Brain microvascular endothelial cell (primary cell): Measurements from ENCODE around the gene MCUR1.

Experiments
- DNase-seq: peaks from one replicate; pipeline ENCODE4 v3.0.0-alpha.2; 2020
- H3K27ac ChIP-seq: fragments of 250-450 bp; sonication (Bioruptor Pico); 2 replicates; pipeline ENCODE4 v1.5.1; 2020; ENCODE audit warnings: mild to moderate bottlenecking, moderate library complexity
- H3K27me3 ChIP-seq: fragments of 250-450 bp; sonication (Bioruptor Pico); replicated peaks from 2 replicates; pipeline ENCODE4 v1.5.1; 2020; ENCODE audit warnings: mild to moderate bottlenecking
- H3K36me3 ChIP-seq: fragments of 250-450 bp; sonication (Bioruptor Pico); replicated peaks from 2 replicates; pipeline ENCODE4 v1.5.1; 2020; ENCODE audit warnings: mild to moderate bottlenecking
- H3K4me3 ChIP-seq: 2 replicates; pipeline ENCODE4 v1.5.1; 2011; ENCODE audit warnings: low read depth, mild to moderate bottlenecking, control low read depth, low read length, moderate library complexity
- in situ Hi-C: cut with HindIII; loops from 2 replicates; pipeline ENCODE4 v1.10.0; 2017; ENCODE audit warnings: low sequenced_read_pairs, low pct_ligation_motif_present
- TF ChIP-seq, protein P1 (sequence below): IDR thresholded peaks from 2 replicates; pipeline ENCODE4 v1.5.1; 2011; ENCODE audit warnings: low read depth, mild to moderate bottlenecking, moderate library complexity, low read length, control low read depth, inconsistent platforms; ENCODE audit errors: missing control alignments

Gene MCUR1

DNA sequence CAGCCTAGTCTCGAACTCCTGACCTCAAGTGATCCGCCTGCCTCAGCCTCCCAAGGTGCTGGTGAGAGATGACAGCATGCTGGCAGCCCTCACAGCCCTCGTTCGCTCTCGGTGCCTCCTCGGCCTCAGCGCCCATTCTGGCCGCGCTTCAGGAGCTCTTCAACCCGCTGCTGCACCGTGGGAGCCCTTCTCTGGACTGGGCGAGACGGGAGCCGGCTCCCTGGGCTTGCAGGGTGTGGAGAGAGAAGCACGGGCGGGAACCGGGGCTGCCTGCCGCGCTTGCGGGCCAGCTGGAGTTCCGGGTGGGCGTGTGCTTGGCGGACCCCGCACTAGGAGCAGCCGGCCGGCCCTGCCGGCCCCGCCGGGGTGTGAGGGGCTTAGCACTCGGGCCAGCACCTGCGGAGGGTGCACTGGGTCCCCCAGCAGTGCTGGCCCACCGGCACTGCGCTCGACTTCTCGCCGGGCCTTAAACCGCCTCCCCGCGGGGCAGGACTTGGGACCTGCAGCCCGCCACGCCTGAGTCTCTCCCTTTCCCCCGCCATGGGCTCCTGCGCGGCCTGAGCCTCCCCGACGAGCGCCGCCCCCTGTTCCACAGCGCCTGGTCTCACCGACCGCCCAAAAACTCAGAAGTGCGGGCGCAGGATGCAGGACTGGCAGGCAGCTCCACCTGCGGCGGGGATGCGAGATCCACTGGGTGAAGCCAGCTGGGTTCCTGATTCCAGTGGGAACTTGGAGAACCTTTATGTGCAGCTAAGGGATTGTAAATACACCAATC, 71.2 kb downstream of the MCUR1 start:
- TF ChIP-seq, protein P1, sequence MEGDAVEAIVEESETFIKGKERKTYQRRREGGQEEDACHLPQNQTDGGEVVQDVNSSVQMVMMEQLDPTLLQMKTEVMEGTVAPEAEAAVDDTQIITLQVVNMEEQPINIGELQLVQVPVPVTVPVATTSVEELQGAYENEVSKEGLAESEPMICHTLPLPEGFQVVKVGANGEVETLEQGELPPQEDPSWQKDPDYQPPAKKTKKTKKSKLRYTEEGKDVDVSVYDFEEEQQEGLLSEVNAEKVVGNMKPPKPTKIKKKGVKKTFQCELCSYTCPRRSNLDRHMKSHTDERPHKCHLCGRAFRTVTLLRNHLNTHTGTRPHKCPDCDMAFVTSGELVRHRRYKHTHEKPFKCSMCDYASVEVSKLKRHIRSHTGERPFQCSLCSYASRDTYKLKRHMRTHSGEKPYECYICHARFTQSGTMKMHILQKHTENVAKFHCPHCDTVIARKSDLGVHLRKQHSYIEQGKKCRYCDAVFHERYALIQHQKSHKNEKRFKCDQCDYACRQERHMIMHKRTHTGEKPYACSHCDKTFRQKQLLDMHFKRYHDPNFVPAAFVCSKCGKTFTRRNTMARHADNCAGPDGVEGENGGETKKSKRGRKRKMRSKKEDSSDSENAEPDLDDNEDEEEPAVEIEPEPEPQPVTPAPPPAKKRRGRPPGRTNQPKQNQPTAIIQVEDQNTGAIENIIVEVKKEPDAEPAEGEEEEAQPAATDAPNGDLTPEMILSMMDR = no peak
- DNase-seq = no peak
- Histone ChIP-seq H3K27ac (no peak overlapping the region), H3K4me3 (peak overlapping the region; percentile 3), H3K36me3 (no peaks in the 10 kb centered on the region), H3K27me3 (no peaks in the 10 kb centered on the region)
- in situ Hi-C loops = no loop called here

DNA sequence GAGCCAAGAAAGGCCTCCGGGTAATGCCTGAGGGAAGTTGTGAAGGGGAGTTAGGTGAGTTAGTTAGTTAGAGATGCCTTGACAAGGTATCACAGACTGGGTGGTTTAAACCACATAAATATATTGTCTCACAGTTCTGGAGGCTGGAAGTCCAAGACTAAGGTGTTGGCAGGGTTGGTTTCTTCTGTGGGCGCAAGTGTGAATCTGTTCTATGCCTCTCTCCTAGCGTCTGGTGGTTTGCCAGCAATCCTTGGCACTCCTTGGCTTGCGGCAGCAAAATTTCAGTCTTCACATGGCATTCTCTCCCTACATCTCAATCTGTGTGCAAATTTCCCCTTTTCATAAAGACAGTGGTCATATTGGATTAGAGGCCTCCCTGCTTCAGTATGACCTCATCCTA, 73.0 kb downstream of the MCUR1 start:
- Histone ChIP-seq H3K27ac (no peak overlapping the region), H3K27me3 (no peaks in the 10 kb centered on the region), H3K36me3 (no peaks in the 10 kb centered on the region), H3K4me3 (no peak overlapping the region)
- no peak for DNase-seq
- in situ Hi-C loops = no loop called here
- TF ChIP-seq, protein P1 = no peak
